ENCODE results near the gene LDLRAD3. TPM values are rescaled to one million over a fixed set of nuclear protein-coding genes. Genes with fewer than 3 reads are reported as not detected.

LDLRAD3 gene
- total RNA-seq, 1 experiment from 2014 or later: 15.3 TPM

DNA sequence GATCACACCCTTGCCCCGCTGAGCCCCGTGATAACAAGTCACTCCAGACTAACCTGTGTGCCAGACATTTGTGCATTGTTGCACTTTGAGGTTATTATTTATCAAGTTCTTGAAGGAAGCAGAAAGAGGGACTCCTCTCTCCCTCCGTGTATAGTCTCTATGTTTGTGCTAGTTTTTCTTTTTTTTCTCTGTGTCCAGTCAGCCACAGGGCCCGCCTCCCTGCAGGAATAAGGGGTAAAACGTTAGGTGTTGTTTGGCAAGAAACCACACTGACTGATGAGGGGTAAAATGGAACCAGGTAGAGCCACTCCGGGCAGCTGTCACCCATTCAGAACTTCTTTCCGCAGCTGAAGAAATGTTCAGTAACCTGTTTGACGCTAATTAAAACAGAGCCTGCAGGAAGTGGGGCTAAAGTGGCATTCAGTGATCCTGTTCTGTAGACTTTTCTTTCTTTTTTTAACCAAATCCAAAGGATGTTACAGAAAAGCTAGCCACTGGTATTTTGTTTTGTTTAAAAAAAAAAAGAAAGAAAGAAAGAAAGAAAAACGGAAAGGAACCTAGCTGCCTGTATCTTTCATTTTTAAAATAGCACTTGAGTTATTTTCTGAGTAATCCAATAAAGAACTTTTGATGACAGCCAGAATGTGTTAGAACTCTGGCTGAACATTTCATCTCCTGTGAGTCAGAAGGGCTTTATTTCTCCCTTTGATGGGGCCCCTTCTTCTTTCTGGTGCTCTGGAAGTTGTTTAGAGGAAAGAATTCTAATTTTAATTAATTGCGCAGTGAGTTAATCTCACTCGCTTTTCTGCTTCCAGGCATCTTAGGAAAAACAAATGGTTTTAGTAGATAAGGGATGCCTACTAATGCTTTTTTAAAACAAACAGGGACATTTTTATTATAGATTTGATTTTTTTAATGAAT is 287.2 kb downstream of the LDLRAD3 start:
- no peaks in the 10 kb centered on the region for H3F3A ChIP-seq (ENCODE audit: low read length, unreplicated experiment)
- no peaks in the 10 kb centered on the region; the same call in 1 of the 2 replicates for H3K36me3 ChIP-seq (ENCODE audit: low read depth, low read length)
- BruUV-seq (replicated peaks): TSS peak; percentile 15
- no peaks in the 10 kb centered on the region for H3K9me3 ChIP-seq (ENCODE audit: low read length)
- no peaks in the 10 kb centered on the region for H4K20me1 ChIP-seq (ENCODE audit: low read length)
- H3K9me2 ChIP-seq (replicated peaks; ENCODE audit: low read length): no peaks in the 10 kb centered on the region
- CTCF ChIA-PET: no interaction called here
- H3K4me1 ChIP-seq (ENCODE audit: insufficient read depth, low read length): no peaks in the 10 kb centered on the region
- H3K27me3 ChIP-seq (ENCODE audit: low read length): no peaks in the 10 kb centered on the region
- H3K9ac ChIP-seq (ENCODE audit: low read length): no peak overlapping the region
- DNase-seq: peak; percentile 9
- no peak overlapping the region for H3K4me3 ChIP-seq (ENCODE audit: low read length)
- no peak overlapping the region for H3K4me2 ChIP-seq (ENCODE audit: low read length)
- intact Hi-C loops (cut with micrococcal nuclease): no loop called here
- POLR2A ChIA-PET (ENCODE audit: unreplicated experiment): interaction anchor here (0.6 kb wide), 1 partner anchor 821 kb away, joined by 4 read pairs; no protein-coding TSS in a partner anchor
- no peak overlapping the region for H3K27ac ChIP-seq (ENCODE audit: low read length)
- H2AFZ ChIP-seq (ENCODE audit: low read length): no peak overlapping the region
- no peaks in the 10 kb centered on the region for H3K79me2 ChIP-seq (ENCODE audit: low read length)
- ATAC-seq: peak; percentile 43
- TF ChIP-seq, protein P1, sequence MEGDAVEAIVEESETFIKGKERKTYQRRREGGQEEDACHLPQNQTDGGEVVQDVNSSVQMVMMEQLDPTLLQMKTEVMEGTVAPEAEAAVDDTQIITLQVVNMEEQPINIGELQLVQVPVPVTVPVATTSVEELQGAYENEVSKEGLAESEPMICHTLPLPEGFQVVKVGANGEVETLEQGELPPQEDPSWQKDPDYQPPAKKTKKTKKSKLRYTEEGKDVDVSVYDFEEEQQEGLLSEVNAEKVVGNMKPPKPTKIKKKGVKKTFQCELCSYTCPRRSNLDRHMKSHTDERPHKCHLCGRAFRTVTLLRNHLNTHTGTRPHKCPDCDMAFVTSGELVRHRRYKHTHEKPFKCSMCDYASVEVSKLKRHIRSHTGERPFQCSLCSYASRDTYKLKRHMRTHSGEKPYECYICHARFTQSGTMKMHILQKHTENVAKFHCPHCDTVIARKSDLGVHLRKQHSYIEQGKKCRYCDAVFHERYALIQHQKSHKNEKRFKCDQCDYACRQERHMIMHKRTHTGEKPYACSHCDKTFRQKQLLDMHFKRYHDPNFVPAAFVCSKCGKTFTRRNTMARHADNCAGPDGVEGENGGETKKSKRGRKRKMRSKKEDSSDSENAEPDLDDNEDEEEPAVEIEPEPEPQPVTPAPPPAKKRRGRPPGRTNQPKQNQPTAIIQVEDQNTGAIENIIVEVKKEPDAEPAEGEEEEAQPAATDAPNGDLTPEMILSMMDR (conservative IDR thresholded peaks at IDR 0.05; ENCODE audit: low read depth, low read length): no peak
- TF ChIP-seq EZH2 (IDR thresholded peaks at IDR 0.05; ENCODE audit: low read length, unreplicated experiment) (no peak), EZH2phosphoT487 (IDR thresholded peaks at IDR 0.05; ENCODE audit: borderline replicate concordance, low read length) (no peak)

DNA sequence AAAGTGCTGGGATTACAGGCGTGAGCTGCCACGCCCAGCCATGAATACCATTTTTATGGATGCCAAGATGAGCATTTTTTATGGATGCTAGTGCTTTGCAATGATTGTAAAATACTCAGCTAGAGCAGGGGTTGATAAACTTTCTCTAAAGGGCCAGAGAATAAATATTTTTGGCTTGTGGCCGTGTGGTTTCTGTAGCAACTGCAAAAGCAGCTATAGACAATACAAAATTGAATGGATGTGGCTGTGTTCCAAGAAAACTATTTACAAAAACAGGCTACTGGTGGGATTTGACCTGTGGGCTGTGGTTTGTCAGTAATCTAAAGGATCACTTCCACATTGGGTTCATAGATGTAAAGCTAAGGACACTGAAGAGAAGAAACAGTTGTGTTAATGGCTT is 289.3 kb downstream of the LDLRAD3 start:
- POLR2A ChIA-PET (ENCODE audit: unreplicated experiment): no interaction called here
- BruUV-seq (replicated peaks): no TSS peak
- H3K27ac ChIP-seq (ENCODE audit: low read length): no peak overlapping the region

More for the DNA sequence above, 289.3 kb downstream of the LDLRAD3 start:
- no peaks in the 10 kb centered on the region for H3K27me3 ChIP-seq (ENCODE audit: low read length)
- H3K9me2 ChIP-seq (replicated peaks; ENCODE audit: low read length): no peaks in the 10 kb centered on the region
- H3K4me2 ChIP-seq (ENCODE audit: low read length): no peak overlapping the region
- no peak overlapping the region for H2AFZ ChIP-seq (ENCODE audit: low read length)
- H4K20me1 ChIP-seq (ENCODE audit: low read length): no peaks in the 10 kb centered on the region
- no peaks in the 10 kb centered on the region for H3K4me1 ChIP-seq (ENCODE audit: insufficient read depth, low read length)
- CTCF ChIA-PET: no interaction called here
- H3K36me3 ChIP-seq (ENCODE audit: low read depth, low read length): no peaks in the 10 kb centered on the region
- H3K9ac ChIP-seq (ENCODE audit: low read length): no peak overlapping the region
- no peaks in the 10 kb centered on the region for H3F3A ChIP-seq (ENCODE audit: low read length, unreplicated experiment)
- no peak overlapping the region for H3K4me3 ChIP-seq (ENCODE audit: low read length)
- intact Hi-C loops (cut with micrococcal nuclease): no loop called here
- ATAC-seq: no peak
- no peaks in the 10 kb centered on the region for H3K79me2 ChIP-seq (ENCODE audit: low read length)
- no peak for DNase-seq
- no peaks in the 10 kb centered on the region for H3K9me3 ChIP-seq (ENCODE audit: low read length)
- TF ChIP-seq EZH2phosphoT487 (IDR thresholded peaks at IDR 0.05; ENCODE audit: borderline replicate concordance, low read length) (no peak), EZH2 (IDR thresholded peaks at IDR 0.05; ENCODE audit: low read length, unreplicated experiment) (no peak)
- TF ChIP-seq, protein P1 (conservative IDR thresholded peaks at IDR 0.05; ENCODE audit: low read depth, low read length): no peak

All from PC-3 (cell line).